BE2C (cell line): ENCODE data around the gene ZSCAN4. TPM values are rescaled to one million over a fixed set of nuclear protein-coding genes. Genes with fewer than 3 reads are reported as not detected.

Experiments used
- DNase-seq: peaks from one replicate; pipeline ENCODE4 v3.0.0-alpha.2; 2020
- H3K27me3 ChIP-seq: fragments of 250-450 bp; sonication (Bioruptor Pico); 2 replicates; pipeline ENCODE4 v1.5.1; 2020; ENCODE audit warnings: mild to moderate bottlenecking
- H3K36me3 ChIP-seq: fragments of 250-450 bp; sonication (Bioruptor Pico); 2 replicates; pipeline ENCODE4 v1.5.1; 2020; ENCODE audit warnings: mild to moderate bottlenecking
- H3K4me1 ChIP-seq: fragments of 250-450 bp; sonication (Bioruptor Pico); 2 replicates; pipeline ENCODE4 v1.5.1; 2020
- H3K4me3 ChIP-seq: 2 replicates; pipeline ENCODE4 v1.5.1; 2011; ENCODE audit warnings: low read depth, low read length
- H3K9me3 ChIP-seq: fragments of 250-450 bp; sonication (Bioruptor Pico); 2 replicates; pipeline ENCODE4 v1.5.1; 2020
- polyA plus RNA-seq: library from polyadenylated mRNA; unstranded; fragments of >200 nt; gene quantifications from one replicate; pipeline ENCODE4 v1.2.1, GENCODE V29; 2012; ENCODE audit warnings: low read depth, missing spikeins; ENCODE audit not compliant: insufficient read length, insufficient read depth
- TF ChIP-seq, protein P1 (sequence below): IDR thresholded peaks from 2 replicates; pipeline ENCODE4 v1.5.1; 2012; ENCODE audit warnings: mild to moderate bottlenecking, low read depth, low read length

The ZSCAN4 gene, protein sequence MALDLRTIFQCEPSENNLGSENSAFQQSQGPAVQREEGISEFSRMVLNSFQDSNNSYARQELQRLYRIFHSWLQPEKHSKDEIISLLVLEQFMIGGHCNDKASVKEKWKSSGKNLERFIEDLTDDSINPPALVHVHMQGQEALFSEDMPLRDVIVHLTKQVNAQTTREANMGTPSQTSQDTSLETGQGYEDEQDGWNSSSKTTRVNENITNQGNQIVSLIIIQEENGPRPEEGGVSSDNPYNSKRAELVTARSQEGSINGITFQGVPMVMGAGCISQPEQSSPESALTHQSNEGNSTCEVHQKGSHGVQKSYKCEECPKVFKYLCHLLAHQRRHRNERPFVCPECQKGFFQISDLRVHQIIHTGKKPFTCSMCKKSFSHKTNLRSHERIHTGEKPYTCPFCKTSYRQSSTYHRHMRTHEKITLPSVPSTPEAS
- not detected for polyA plus RNA-seq

DNA sequence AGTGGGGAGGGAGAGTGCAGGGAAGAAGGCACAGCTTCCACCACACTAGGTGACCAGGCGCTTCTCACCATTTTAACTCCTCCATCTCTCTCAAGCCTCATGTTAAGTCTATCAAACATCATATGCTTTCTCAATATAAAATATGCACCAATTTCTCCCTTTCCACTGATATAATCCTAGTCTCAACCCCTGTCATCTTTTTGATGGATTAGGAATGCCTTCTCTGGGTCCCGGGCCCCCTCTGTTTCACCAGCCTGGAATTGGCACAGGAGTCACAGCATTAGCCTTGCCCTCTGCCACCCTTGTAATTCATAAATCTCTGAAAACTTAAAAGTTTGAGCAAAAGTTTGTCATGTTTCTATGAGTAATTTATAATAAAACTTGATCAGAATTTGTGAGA is at the start of gene ZSCAN4:
TSS of gene ZSCAN4 (plus strand) at position 301 of the 400 bp plus-strand sequence. CDS start 7,211 bp downstream, outside the sequence.
- DNase-seq, result no peak
- no peaks in the 10 kb centered on the region for H3K9me3 ChIP-seq
- TF ChIP-seq, protein P1, sequence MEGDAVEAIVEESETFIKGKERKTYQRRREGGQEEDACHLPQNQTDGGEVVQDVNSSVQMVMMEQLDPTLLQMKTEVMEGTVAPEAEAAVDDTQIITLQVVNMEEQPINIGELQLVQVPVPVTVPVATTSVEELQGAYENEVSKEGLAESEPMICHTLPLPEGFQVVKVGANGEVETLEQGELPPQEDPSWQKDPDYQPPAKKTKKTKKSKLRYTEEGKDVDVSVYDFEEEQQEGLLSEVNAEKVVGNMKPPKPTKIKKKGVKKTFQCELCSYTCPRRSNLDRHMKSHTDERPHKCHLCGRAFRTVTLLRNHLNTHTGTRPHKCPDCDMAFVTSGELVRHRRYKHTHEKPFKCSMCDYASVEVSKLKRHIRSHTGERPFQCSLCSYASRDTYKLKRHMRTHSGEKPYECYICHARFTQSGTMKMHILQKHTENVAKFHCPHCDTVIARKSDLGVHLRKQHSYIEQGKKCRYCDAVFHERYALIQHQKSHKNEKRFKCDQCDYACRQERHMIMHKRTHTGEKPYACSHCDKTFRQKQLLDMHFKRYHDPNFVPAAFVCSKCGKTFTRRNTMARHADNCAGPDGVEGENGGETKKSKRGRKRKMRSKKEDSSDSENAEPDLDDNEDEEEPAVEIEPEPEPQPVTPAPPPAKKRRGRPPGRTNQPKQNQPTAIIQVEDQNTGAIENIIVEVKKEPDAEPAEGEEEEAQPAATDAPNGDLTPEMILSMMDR, result no peak
- H3K4me3 ChIP-seq, result no peak within 1 kb of the TSS
- H3K4me1 ChIP-seq, result no peaks in the 10 kb centered on the region
- peaks cover 3% of the 10 kb centered on the region; the same call in 1 of the 2 replicates for H3K27me3 ChIP-seq
- no peaks in the 10 kb centered on the region for H3K36me3 ChIP-seq

DNA sequence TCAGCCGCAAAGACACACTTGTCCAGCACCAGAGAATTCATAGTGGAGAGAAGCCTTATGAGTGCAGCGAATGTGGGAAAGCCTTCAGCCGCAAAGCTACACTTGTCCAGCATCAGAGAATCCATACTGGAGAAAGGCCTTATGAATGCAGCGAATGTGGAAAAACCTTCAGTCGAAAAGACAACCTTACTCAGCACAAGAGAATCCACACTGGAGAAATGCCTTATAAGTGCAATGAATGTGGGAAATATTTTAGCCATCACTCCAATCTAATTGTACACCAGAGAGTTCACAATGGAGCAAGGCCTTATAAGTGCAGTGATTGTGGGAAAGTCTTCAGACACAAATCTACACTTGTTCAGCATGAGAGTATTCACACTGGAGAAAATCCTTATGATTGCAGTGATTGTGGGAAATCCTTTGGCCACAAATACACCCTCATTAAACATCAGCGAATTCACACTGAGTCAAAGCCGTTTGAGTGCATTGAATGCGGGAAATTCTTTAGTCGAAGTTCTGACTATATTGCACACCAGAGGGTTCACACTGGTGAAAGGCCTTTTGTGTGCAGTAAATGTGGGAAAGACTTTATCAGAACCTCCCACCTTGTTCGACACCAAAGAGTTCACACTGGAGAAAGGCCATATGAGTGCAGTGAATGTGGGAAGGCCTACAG is 47.9 kb upstream of the ZSCAN4 start:
- Histone ChIP-seq H3K9me3 (peaks cover 28% of the 10 kb centered on the region), H3K36me3 (peaks cover 80% of the 10 kb centered on the region), H3K4me1 (no peaks in the 10 kb centered on the region), H3K27me3 (no peaks in the 10 kb centered on the region), H3K4me3 (no peak overlapping the region)
- TF ChIP-seq, protein P1, result no peak
- DNase-seq, result no peak

DNA sequence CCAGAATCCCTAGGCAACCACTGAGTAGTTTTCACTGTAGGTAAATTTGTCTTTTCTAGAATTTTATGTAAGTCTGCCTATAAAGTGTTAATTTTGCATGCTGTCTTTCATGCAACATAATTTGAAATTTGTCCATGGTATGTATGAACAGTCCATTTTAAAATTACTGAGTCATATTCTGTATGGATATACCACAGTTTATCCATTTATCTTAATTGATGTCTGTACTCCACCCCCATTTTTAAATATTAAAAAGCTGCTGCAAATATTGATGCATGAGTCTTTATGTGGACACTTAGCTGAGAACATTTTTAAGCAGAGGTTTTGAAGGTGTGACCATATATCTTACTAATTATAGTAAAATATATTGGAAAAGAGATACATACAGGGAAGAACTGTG is 45.6 kb upstream of the ZSCAN4 start:
- no peak for DNase-seq
- TF ChIP-seq, protein P1, result no peak
- Histone ChIP-seq H3K9me3 (peaks cover 28% of the 10 kb centered on the region), H3K4me1 (no peaks in the 10 kb centered on the region), H3K4me3 (no peak overlapping the region), H3K36me3 (peaks cover 58% of the 10 kb centered on the region), H3K27me3 (no peaks in the 10 kb centered on the region)

DNA sequence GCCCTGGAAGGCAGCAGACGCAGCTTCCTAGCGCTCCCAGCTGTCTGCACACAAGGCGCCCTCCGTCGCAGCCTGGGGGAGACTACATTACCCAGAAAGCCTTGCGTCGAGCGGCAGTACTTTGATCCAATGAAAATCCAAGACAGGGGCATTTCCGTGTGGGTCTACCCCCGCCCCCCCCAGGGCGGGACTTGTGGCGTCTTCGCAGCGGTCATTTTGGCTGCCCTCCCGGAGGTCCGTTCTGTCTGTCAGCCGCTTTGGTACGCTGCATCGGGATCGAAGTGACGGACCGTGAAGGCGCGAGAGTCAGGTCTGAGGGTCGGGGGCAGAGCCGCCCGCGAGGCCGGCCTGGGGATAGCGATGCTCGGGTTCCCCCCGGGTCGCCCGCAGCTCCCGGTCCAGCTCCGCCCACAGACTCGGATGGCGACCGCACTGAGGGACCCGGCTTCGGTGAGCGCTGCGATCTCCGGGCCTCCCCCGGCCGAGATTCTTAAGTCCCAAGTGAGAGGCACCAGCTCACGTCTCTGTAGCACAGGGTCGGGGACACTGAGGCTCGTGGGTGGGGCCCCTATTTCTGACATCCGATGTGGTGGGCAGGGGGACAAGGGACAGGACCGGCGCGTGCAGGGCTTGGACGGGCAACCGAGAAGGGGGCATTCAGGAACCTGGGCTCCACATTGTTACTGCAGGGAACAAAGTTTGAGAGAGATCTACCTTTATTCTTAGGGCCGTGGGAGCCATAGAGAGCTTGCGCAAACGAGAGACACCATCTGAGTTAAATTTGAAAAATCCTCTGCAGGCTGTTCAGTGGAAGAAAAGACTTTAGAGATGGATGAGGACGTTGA is 35.5 kb upstream of the ZSCAN4 start, which contains the start of gene ZNF211:
TSS of gene ZNF211 (plus strand) at position 182 of the 845 bp plus-strand sequence. CDS start at position 361, 179 bp downstream.
- no peaks in the 10 kb centered on the region for H3K27me3 ChIP-seq
- H3K9me3 ChIP-seq, result no peaks in the 10 kb centered on the region
- peak within 1 kb of the TSS; percentile 91 for H3K4me3 ChIP-seq
- TF ChIP-seq, protein P1, result no peak
- H3K4me1 ChIP-seq, result no peaks in the 10 kb centered on the region
- peaks cover 12% of the 10 kb centered on the region; the same call in 1 of the 2 replicates for H3K36me3 ChIP-seq
- peak; percentile 92 for DNase-seq

DNA sequence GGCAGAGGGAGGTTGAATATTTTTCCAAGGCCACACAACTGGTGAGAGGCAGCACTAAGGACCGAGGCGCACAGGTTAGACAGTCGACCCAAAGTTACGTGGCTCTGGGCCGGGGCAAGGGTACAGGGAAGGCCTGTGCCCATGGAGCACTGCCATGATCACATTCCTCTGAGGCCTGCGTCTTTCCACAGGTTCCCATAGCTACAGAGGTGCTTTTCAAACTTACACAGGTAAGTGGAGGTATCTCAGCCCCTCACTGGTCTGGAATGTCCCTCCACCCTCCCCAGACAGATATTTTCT is 35.0 kb upstream of the ZSCAN4 start:
- H3K27me3 ChIP-seq, result no peaks in the 10 kb centered on the region
- no peak for DNase-seq
- H3K9me3 ChIP-seq, result no peaks in the 10 kb centered on the region
- peaks cover 12% of the 10 kb centered on the region; the same call in 1 of the 2 replicates for H3K36me3 ChIP-seq
- TF ChIP-seq, protein P1, result no peak
- H3K4me1 ChIP-seq, result no peaks in the 10 kb centered on the region
- peak overlapping the region; percentile 91 for H3K4me3 ChIP-seq
